Activated T-helper 1 cell treated with Interleukin-2 at 50 U/mL for 16 hours (primary cell): ENCODE results near the gene PLPP4.
"Not testable (repeated sequence)": the region's sequence is repeated elsewhere in the genome, so short reads cannot be mapped to it uniquely, and the experiment has no call there.

Source experiments
- DNase-seq: peaks from one replicate; pipeline ENCODE4 v3.0.0-alpha.2; 2020; ENCODE audit warnings: low read depth

Gene PLPP4

DNA sequence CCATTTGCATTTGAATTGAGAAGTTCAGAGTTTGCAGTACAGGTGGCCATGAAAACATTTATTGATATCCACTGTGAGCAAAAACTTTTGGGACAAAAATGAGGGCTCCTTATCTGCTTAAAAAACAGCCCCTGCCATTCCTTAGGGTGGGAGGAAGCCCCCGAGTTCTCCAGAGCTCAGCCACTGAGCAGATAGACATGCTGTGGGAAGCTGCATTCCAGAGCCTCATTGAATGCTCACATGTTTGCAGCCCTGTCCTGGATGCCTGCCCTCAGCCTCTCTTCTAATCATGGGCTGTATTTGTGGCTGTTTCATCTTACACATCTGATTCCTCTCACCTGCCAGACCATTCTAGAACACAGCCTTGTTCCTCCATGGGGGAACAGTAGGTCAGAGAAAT is 33.3 kb downstream of the PLPP4 start:
- no peak for DNase-seq

DNA sequence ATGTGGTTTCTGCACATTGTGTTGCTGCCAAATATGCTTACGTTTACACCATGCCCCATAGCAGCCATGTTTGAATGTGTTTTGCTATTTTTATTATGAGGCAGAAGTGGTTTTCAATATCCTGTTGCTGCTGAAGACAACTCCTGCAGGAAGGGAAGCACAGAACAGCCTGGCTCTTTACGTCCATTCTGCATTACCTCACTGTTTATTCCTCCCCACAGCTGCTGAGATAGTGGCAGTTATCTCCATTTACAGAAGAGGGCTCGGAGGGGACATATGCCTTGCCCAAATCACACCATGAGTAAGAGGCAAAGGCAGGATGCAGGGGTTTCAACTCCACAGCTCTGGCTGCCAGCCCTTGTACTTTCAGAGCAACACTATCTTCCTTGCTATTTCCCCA is 35.3 kb downstream of the PLPP4 start:
- DNase-seq: no peak

DNA sequence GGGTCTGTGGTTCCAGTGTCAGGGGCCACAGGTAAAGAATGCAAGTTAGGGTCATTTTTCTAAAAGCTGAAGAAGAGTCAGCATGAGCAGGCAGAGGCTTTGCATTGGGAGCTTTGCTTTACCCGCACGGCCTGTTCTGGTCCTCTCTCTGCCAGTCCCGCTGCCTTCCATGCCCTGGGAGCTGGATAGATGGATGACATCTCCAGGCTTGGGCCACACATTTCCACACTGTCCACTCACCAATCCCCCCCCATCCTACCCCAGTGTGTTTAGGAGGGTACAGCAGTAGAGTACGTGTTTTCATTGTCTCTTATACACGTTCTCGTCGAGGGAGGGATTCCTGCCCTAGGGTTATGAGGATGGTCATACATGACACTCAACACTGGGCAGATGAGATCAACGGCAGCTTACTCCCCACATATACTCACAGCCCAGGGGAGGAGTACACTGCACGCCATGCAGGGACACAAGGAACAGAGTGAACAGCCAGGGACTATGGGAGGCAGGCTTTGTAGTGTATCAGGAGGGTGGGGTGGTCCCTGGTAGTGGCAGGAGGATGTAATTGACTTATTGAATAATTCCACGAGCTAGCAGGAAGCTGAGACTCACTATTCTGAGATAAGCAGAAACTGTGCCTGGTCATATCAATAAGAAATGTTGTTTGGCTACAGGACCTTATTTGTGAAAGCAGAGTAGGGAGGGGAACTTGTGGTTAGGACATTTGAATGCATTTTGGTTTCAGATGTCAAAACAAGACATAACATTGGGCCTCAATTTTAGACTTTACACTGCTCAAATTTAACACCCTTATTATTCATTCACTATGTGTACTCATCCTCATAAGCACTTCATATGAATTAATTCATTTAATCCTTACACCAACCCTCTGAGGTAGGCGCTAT is 36.6 kb downstream of the PLPP4 start:
- DNase-seq: no peak

DNA sequence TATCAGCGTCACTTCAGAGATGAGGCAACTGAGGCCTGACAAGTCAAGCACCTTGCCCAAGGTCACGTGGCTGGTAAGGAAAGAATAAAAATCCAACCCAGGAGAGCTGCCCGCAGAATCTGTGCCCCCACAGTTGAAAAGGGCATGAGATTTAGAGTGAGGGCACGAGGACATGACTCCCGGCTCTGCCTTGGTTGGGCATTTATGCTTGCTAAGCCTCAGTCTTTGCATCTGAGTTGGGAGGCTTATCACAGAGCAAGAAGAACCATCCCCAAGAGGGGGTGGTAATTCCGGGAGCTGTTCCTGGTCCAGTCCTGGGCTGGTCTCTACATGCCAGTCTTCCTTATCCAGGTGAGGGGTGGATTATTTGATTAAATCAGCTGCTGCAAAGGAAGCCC is 37.3 kb downstream of the PLPP4 start:
- no peak for DNase-seq

DNA sequence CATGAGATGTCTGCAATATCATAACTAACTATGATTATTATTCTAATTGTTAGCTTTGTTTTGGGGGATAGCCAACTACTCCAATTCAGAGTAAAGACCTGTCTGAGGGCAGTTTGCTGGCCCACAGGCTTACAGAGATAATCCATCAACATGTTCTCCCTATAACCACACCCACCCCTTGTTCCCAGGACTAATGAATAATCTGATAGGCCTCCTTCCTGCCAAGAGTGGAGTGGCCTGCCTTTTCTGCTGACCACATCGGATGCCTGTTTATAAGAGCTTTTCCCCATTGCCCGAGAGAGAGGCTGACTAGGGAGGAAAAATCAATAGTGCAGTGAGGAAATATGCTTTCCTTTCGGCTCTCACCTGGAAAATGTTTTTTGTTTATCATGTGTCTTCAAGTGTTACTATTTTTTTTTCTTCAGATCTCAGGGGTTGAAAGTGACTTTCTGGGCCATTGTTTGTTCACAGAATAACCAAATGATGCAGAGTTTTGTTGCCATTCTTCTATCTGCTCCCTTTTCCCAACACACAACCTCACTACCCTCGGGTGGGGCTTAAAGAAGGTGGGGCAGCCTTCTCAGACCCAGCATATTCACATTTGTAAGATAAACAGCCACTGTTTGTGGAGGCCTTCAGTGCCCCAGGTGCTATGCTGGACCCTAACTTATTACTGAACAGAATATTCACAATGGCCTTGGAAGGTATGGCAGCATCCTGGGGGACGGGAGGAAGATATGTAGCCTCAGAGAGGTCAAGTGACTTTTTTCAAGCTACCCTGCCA is 38.4 kb downstream of the PLPP4 start:
- DNase-seq: no peak

DNA sequence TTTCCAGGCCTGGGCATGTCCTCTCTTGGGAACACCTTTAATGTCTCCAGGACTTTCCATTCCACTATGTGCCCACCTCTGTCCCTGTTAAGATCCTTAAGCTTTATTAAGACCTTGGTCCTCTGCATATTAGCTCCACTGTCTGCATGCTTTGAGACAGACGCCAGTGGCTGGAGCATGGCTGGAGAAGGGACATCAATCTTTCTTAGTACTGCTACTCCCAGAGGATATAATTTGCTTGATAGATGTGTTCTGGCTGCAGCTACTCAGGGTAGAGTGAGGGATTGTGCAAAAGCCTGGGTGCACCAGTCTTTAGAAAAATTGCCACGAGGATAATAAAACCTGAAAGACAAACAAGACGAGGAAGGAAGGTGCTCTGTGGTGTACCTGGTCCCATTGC is 42.9 kb downstream of the PLPP4 start:
- no peak for DNase-seq

DNA sequence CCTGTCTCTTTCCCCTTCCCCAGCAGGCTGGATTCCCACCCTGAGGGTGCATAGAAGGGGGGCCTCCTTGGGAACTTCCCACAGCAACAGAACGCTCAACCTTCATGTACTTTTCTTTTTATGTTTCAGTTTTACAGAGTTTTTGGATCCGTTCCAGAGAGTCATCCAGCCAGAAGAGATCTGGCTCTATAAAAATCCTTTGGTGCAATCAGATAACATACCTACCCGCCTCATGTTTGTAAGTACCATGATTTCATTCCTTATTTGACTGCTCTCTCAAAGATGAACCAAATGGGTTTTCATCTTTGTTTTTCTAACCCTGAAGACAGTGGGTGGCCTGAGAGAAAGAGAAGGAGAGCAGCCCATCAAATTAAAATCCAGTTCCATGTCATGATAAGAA is 46.7 kb downstream of the PLPP4 start:
- no peak for DNase-seq

DNA sequence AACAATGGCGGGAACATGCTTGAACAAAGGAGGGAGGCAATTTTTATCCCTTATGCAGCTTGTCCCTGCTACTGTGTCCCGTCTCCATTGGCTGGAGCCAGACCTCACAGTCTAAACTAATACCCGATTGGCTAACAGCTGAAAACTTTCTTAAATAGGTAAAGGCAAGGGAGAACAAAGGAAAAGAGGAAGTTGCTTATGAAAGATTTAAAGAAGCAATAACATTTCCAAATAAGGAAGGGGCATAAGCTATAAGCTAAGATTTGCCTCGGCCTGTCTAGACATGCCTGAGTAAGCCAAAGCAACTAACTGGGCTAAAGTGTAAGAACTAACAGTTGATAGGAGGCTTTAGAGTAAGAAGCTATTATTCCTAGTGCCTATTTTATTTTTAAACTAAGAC is 47.2 kb downstream of the PLPP4 start:
- not testable (repeated sequence) for DNase-seq

DNA sequence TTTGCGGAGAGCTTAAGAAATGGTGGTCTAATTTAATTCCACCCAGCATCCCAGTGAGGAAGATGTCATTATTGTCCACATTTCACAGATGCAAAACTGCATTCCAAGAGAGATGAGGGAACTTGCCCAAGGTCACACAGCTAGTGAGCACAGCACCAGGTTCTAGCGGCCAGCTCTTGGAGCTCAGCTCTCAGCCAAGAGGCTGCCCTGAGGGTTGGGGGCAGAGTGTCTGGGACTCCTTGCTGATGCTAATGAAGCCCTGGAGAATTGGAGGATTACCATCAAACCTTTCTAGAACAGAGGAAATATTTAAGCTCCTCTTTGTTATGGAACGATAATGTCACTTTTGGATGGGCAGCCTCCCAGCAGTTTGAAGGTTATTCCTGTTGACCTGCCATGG is 48.0 kb downstream of the PLPP4 start:
- no peak for DNase-seq

DNA sequence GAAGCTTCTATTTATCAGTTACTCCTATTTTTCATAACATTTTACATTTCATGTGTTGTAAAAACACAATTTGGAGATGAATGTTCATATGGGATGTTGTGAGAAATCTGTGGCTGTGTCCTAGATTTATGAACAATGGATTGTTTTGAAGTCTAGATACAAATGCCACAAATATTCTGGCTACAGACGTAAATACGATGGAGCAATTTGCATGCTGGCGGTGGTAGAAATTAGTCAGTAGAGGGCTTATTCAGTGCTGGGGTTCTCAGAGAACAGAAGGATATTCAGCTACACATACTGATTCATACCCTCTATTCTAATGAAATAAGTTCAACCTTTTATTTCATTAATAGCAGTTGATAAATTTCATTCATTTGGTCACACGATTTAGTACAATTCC is 48.8 kb downstream of the PLPP4 start:
- DNase-seq: no peak

DNA sequence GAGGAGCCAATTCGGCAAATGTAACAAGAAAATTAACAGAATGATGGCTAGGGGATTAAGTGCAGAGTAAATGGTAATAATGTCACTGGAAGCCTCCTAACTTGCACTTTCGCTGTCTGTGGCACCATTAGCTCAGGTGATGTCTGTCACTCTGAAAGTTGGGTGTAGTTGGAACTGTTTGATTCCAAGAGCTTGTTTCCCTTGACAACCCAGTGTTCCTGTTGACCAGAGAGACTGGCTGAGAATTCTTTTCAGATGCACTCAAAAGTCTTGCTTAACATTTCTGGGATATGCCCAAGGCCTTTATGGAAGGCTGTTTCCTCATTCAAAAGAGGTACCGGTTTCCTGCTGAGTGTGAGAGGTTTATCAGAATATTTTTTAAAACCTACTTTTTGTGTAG is 49.6 kb downstream of the PLPP4 start:
- no peak for DNase-seq

DNA sequence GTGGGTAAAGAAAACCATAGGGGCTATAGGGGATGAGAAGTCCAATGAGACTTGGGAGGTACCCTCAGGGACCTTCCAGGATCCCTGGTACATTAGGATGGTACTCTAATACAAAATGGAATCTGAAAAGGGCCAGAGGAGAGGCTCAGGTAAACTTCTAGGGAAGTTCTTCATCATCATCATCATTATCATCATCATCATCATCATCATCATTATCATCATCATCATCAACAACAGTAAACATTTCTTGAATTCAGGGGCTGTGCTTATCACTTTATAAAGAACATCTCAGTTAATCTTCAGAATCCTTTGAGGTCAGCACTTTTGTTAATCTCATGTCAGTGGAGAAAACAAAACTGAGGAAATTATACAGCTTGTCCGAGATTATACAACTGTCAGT is 50.1 kb downstream of the PLPP4 start:
- DNase-seq: no peak

DNA sequence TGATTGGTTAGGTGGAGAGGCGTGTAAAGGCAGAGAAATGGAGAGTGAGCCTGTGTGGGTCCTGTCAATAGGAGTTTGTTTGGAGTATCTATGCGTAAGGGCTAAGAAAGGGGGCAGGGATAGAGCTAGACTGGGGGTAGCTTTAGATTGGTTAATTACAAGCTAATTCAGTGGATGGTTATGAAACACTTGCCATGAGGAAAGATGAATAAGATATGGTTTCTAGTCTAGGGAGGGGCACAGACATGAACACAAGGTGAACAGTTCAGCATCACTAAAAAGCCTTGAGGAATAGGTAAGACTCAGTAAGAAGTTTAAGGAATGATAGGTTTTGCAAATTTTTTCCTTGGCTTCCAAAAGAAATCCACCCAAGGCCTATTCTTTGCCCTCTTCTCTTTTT is 50.6 kb downstream of the PLPP4 start:
- DNase-seq: no peak

DNA sequence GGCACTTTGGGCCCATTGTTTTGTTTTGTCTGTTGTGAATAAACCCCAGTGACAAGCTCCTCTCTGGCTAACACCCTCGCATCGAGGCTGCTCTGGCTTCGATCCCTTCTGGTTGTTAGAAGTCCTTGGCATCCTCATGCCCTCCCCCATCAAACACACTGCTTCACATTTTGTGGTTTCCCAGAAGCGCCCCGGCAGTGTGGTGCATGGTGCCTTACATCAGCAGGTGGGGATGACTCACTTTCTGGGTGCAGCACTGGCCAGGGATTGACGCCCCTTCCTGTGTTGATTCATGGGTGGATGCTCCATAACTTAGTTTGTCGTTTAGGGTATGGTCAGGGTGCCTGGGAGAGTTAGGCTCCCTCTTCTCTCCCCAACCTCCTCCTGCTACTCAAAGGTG is 51.4 kb downstream of the PLPP4 start:
- DNase-seq: no peak

DNA sequence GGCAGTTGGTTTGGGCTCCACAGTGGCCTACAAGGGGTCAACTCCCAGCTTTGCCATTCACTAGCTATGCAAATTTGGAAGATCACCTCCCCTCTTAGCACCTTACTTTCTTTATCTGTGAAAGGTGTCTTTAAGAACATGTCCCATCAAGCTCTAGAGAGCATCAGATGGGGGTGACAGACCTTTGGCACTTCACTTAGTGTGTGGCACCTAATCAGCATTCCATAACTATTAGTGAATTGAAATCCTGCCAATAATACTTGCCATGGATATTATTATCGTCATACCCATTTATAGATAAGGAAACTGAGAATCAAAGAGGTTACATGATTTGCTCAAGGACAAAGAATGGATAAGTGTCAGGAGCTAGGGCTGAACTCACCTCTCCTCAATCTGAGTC is 51.9 kb downstream of the PLPP4 start:
- no peak for DNase-seq

DNA sequence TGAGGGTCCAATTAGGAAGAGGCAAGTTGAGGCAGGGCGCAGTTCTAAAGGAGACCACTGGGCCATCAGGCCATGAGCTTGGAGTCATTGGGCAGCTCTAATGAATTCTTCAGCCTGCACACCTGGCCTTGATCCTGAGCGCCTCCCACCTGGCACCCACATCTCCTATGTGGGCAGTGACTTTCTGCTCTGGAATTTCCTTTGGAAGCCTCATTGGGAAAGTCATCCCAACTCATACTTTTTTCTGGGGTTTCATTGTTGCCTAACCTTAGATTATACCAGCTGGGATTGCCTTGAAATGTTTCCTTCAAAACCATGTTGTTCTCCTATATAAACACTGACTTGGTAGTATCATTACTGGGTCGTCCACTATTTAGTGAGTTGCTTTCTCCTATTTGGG is 54.1 kb downstream of the PLPP4 start:
- DNase-seq: no peak

DNA sequence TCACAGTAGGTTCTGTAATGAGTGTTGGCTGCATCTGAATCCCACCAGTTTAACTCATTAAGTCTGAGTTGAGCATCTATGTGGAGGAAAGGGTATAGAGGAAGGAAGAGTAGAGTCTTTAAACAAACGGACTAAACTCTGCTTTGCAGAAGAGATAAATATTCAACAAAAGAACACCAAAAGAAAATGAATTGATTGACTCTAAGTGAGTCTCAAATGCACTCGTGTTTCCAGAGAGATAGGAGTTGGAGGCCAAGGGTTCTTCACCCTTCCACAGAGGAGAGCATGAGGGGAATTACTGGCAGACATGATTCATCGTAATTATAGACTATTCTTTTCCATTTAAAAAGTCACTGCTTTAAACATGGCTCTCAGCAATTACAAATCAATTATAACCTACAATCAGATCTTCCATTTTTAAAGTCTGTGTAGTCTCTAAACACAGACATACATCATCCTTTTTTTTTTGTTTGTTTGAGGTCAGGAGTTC is 56.3 kb downstream of the PLPP4 start:
- no peak for DNase-seq

DNA sequence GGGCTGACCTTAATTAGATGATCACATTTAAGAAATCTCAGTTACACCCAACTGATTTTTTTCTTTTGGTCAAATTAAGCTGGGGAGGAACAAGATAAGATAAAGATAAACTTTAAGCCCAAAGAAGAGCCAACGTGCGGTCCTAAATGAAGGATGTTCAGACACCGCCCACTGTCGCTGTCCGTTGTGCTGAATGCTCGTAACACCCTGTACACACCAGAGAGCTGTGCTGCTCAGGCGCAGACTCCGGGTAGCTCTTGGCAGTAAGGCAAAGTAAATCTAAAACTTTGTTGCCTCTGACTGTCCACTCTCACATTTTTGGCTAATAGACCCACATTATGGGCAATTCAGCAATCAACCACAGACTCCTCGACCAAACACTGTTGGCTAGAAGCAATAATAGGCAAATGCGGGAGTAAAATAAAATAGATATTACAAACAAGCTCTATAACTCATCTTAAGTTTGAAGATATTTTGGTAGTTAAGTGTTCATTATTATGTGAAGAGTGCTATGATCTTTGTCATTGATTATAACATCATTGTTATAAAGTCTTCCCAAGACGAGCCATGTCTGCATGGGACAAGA is 57.1 kb downstream of the PLPP4 start:
- DNase-seq: no peak

DNA sequence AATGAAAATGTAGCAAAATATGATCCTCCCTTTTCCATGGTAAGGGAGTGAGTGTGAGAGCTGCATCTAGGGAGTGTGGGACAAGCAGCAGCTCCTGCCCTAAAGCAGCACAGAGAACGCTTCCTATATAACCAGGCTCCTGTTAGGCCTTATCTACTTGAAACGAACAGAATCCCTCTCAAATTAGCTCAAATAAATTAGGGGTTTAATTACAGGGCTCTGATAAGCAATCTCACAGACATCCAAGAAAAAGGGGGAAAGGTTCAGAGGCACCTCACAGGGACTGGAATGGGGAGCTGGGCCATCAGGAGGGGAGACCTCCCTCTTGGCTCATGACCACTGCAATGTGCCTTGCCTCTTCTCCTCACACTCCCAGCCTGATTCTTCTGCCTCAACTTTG is 57.9 kb downstream of the PLPP4 start:
- no peak for DNase-seq

DNA sequence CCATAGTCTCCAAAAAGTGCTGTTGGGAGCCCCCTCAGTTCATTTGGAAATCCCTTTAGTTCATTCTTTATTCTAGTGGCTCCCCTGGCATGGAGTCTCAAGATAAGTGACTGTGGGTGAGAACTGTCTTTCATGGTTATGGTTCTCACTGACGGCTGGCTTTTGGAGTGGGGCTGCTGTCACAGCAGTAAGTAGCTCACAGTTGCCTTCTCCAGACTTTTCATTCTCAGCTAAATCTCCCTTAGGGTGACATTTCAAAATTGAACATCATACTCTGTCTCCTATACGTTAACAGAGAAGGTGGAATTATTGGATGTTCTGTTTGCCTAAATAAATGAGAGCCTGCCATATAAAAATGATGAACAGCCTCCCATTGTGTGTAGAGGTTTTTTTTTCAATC is 58.7 kb downstream of the PLPP4 start:
- no peak for DNase-seq

DNA sequence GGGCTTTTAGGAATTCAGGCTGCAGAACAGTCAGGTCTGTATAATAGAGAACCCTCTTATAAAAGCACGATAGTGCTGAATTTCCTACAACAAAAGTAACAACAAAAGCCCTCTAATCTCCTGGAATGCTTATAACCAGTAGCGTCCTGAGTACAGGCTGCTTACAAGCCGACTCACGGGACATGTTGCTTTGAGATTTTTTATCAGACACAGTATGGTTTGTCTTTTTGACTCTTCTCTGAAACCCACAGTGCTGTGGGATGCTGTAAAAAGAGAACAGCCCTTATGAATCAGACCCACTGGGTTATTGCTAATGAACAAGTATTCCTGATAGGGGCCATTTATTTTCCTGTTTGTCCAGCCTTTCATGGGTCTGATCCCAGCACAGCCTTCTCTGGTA is 59.4 kb downstream of the PLPP4 start:
- DNase-seq: no peak

DNA sequence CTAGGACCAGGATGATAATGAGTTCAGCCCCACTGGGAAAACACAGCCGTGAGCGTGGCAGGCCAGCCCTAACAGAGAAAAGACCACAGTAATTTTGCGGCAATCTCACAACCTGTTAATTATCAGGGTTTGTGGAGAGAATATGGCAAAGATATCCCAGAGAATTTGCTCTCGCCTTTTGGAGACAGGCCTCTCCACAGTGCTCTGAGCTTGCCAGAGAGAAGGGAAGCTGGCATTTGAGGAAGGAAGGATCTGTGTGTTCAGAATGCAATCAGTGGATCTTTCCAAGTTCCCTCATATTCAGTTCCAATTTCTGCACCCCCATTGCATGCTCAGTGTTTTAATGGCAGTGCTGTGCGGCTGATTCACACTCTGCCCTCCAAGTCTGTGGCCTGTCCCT is 60.2 kb downstream of the PLPP4 start:
- no peak for DNase-seq

DNA sequence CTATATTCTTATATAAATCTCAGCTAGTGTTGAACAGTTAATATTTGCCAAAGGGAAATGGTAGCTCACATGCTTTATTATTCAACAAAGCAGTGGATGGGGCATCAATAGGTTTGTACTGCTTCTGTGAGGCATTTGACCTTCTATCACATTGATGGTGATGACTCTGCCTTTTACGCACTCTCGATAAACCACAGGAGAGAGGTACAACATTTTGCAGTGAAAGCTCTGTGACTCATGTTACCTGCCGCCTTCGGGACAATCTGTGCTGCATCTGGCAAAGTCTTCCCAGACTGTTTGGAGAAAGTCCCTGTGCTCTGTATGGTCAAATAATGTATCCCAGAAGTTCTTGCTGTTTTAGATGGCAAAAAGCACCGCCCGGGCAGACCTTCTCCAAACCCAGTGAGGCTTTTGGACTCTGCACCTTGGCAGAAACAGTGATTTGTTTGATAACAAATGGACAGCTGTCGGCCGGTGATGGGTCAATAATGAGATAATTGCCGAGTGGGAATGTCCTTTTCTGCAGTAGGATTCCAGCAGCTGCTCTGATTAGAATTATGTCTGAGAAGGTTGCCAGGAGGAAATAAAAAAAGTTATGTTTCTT is 61.0 kb downstream of the PLPP4 start:
- no peak for DNase-seq
